C4-2B (cell line): ENCODE results near the gene CGB2.
A peak's percentile ranks its signal among the peaks of the same experiment; 100 is the strongest.
"Not testable (repeated sequence)": the region's sequence is repeated elsewhere in the genome, so short reads cannot be mapped to it uniquely, and the experiment has no call there.

Experiments
- H3K27ac ChIP-seq: fragments of 450-650 bp; 2 replicates; pipeline ENCODE4 v1.5.1; 2017
- ZFX ChIP-seq: fragments of 450-650 bp; IDR thresholded peaks from 2 replicates; pipeline ENCODE4 v1.6.1; 2017
- TF ChIP-seq, protein P1 (sequence below): fragments of 450-650 bp; conservative IDR thresholded peaks from 2 replicates; pipeline ENCODE4 v1.5.1; 2017; ENCODE audit warnings: mild to moderate bottlenecking

The CGB2 gene

DNA sequence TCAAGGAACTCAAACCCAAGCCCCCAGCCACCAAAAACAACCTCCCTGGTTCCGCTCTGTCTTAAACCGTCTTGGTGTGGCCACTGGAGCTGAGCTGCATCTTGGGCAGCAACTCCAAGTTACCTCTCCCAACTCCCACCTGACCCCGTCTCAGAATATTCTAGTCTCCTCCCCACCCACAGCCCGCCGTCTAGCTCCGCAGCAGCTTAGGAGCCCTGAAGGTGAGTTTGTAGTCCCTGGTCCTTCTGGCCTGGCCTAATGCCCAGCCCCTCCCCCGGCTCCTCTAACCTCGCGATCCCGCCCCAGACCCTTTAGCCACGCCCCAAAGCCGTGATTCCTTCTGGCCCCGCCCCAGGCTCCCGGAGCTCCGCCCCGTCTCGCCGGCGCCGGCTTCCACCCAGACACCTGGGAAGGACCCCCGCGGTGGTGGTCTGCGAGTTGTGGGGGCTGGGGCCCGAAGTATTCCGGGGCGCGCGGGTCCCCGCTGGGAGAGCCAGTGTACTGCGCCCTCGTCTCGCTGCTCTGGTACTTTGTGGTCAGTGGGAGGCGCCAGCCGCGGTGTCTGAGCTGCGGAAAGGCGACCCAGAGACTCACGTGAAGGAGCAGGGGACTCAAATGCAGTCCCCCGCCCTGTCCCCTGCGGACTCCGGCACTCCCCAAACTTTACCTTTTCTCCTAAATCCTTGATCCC lies 12.3 kb upstream of the CGB2 start:
- TF ChIP-seq, protein P1, sequence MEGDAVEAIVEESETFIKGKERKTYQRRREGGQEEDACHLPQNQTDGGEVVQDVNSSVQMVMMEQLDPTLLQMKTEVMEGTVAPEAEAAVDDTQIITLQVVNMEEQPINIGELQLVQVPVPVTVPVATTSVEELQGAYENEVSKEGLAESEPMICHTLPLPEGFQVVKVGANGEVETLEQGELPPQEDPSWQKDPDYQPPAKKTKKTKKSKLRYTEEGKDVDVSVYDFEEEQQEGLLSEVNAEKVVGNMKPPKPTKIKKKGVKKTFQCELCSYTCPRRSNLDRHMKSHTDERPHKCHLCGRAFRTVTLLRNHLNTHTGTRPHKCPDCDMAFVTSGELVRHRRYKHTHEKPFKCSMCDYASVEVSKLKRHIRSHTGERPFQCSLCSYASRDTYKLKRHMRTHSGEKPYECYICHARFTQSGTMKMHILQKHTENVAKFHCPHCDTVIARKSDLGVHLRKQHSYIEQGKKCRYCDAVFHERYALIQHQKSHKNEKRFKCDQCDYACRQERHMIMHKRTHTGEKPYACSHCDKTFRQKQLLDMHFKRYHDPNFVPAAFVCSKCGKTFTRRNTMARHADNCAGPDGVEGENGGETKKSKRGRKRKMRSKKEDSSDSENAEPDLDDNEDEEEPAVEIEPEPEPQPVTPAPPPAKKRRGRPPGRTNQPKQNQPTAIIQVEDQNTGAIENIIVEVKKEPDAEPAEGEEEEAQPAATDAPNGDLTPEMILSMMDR = no peak
- no peak for TF ChIP-seq ZFX
- H3K27ac ChIP-seq = no peak overlapping the region

DNA sequence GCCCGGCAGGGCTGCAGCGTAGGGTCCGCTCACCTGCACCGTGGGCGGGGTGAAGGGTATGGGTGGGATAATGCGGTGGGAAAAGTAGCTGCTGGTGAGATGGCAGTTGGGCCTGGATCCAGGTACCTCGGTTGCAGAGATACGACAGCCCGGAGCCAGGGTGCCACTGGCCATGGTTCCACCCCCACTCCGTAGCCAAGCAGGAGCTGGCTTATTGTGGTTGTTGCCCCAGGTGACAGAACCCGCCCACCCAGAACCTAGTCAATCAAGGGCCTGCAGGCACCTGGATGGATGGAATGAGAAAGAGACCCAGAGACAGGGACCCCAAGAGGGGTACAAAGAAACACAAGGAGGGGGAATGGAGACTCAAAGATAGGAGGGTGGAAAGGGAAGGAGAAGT lies 11.3 kb upstream of the CGB2 start:
- H3K27ac ChIP-seq = no peak overlapping the region
- TF ChIP-seq, protein P1 = no peak
- TF ChIP-seq ZFX = no peak

DNA sequence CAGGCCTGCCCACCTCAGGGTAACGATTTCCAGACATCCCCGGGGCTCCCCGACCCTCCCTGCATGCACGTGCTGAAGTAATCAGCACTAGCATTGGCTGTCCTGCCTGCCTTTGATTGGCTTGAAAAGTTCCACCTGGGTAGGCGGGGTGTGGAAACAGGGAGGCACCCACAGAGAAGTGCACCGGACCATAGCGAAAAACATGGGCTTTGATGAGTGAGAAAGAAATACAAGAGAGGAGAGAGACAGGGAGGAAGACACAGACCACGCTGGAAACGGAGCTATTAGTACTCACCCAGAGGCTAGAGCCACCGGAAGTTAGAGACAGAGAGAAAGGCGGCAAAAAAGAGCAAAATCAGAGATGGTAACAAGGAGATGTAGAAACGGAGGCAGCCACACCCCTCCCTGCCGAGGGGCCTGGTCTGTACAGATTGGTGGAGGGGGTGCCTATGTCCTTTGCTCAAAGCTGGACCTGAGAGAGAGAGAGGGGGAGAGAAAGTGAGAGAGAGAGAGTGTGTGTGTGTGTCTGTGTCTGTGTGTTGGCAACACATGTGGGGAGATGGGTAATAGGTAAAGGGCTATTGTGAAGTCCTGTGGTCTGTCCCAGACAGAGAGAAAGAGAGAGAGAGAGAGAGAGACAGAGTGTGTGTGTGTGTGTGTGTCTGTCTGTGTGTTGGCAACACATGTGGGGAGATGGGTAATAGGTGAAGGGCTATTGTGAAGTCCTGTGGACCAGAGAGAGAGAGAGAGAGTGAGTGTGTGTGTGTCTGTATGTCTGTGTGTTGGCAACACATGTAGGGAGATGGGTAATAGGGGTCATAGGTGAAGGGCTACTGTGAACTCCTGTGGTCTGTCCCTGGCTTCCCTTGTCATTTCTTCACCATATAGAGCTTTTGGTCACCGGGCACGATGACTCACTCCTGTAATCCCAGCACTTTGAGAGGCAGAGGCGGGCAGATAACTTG lies 10.5 kb upstream of the CGB2 start:
- no peak overlapping the region for H3K27ac ChIP-seq
- no peak for TF ChIP-seq ZFX
- TF ChIP-seq, protein P1 = no peak

DNA sequence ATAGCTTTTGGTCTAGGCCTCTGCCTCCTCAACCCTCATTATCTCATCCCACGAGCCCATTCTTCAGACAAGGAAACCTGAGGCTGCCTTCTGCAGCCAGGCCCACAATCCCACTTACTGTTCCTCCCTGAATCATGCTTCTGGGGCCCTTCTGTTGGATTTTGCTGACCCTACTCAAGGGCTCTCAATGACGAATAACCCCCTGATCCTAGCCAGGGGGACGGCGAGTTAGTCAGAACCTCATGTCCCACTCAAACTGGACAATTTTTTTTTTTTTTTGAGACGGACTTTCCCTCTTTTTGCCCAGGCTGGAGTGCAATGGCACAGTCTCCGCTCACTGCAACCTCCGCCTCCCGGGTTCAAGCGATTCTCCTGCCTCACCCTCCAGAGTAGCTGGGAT lies 9.6 kb upstream of the CGB2 start:
- H3K27ac ChIP-seq = no peak overlapping the region
- TF ChIP-seq ZFX = no peak

DNA sequence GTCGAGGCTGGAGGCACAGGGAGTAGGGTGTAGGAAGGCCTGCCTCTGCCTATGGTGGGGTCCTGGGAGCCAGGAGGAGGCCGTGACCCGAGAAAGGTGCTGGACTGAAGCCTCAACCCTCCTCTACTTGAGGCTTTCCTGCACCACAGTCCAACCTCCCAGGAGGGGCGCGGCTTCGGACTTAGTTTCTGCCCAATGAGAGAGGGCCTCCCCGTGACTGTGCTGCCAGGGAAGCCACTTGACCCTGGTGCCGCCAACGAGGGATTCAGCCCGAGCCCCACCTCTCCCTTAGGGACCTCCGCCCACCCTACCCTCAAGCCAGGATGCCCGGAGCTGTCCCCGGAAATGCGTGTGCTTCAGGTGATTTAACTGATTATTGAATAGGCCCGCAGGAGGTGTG lies 7.5 kb upstream of the CGB2 start, which contains the start of gene CGB3:
Gene CGB3 (minus strand): TSS at position 101 of the 400 bp plus-strand sequence. CDS start 362 bp downstream, outside the sequence.
- H3K27ac ChIP-seq = not testable (repeated sequence)

DNA sequence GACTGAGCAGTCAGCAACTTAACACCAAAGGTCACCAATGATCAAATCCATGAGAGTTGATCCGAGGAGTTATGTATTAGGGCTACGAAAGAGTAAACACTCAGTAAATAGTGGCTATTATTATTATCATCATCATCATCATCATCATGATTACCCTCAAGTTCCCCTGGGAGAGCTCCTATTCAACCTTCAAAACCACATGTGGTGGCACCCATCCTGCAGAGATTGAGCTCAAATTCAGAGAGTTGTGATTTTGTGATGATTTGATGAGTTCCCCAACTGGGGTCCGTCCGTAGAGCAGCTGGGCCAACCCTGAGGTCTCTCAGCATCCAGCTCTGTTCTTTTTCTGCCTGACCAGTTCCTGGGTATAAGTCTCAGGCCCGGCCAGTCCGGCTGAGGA lies 6.6 kb upstream of the CGB2 start:
- not testable (repeated sequence) for H3K27ac ChIP-seq

DNA sequence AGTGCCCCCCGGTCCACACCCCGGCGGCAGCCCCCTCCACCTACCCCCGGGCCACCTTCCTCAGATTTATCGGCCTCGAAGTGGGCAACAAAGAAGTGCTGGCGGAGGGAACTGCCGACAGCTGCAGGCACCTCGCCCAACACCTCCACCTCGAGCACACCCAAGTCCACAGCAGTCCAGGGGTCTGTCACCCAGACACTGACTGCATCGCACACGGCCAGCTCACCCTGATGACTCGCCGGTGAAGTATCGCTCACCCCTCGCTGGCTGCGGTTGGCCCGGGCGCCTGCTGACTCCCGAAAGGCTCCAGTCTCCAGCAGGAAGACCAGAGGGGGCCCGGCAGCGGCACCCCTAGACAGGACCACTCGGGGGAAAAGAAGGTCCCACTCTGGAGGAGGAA lies 6.1 kb upstream of the CGB2 start:
- H3K27ac ChIP-seq = not testable (repeated sequence)

DNA sequence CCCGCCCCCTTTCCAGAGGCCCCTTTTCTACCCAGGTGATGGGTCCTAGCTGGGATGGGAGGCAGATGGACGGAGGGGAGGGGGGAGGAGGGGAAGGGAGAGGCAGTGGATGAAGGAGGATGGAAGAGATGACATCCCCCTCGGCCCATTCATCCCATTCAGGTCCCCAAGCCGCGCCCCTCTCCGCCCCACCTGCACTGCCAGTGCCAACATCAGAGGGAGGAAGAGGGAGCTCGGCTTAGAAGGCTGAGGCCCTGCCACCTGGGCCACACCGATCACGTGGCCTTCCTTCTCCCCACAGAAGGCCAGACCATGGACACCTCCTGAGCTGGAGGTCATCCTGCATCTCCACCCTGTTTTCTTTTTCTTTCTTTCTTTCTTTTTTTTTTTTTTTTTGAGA lies 3.0 kb upstream of the CGB2 start:
- H3K27ac ChIP-seq = not testable (repeated sequence)

DNA sequence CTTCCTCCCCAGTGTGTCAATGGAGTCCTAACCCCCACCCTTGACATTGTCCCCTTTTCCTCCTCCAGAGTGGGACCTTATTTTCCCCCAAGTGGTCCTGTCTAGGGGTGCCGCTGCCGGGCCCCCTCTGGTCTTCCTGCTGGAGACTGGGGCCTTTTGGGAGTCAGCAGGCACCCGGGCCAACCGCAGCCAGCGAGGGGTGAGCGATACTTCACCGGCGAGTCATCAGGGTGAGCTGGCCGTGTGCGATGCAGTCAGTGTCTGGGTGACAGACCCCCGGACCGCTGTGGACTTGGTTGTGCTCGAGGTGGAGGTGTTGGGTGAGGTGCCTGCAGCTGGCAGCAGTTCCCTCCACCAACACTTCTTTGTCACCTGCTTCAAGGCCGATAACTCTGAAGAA lies 1.9 kb upstream of the CGB2 start:
- not testable (repeated sequence) for H3K27ac ChIP-seq

DNA sequence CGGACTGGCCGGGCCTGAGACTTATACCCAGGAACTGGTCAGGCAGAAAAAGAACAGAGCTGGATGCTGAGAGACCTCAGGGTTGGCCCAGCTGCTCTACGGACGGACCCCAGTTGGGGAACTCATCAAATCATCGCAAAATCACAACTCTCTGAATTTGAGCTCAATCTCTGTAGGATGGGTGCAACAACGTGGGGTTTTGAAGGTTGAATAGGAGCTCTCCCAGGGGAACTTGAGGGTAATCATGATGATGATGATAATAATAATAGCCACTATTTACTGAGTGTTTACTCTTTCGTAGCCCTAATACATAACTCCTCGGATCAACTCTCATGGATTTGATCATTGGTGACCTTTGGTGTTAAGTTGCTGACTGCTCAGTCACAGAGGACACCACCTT lies 1.4 kb upstream of the CGB2 start:
- not testable (repeated sequence) for H3K27ac ChIP-seq

DNA sequence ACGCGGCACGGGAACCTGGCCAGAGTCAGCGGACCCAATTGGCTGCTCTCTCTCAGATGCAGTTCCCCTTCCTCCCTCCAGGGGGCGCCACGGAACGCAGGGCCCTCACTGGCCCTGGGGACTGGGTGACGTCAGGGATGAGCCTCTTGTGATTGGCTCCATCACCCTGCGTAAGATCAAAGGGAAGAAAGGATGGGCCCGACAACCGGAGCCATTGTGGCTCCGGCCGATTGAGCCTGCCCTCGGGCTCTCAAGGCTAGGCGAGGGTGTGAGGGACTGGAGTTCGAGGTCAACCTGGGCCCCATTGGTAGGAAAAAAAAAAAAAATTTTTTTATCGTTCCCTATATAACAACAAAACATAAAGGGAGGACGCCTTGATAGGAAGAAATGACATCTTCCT lies 5.1 kb downstream of the CGB2 start, which contains the start of gene CGB1:
Gene CGB1 (minus strand): TSS at position 81 of the 400 bp plus-strand sequence. CDS start 184 bp downstream, outside the sequence.
- TF ChIP-seq, protein P1 = peak; percentile 46
- H3K27ac ChIP-seq = not testable (repeated sequence)

DNA sequence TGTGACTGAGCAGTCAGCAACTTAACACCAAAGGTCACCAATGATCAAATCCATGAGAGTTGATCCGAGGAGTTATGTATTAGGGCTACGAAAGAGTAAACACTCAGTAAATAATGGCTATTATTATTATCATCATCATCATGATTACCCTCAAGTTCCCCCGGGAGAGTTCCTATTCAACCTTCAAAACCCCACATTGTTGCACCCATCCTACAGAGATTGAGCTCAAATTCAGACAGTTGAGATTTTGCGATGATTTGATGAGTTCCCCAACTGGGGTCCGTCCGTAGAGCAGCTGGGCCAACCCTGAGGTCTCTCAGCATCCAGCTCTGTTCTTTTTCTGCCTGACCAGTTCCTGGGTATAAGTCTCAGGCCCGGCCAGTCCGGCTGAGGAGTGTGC lies 6.4 kb downstream of the CGB2 start:
- H3K27ac ChIP-seq = not testable (repeated sequence)

DNA sequence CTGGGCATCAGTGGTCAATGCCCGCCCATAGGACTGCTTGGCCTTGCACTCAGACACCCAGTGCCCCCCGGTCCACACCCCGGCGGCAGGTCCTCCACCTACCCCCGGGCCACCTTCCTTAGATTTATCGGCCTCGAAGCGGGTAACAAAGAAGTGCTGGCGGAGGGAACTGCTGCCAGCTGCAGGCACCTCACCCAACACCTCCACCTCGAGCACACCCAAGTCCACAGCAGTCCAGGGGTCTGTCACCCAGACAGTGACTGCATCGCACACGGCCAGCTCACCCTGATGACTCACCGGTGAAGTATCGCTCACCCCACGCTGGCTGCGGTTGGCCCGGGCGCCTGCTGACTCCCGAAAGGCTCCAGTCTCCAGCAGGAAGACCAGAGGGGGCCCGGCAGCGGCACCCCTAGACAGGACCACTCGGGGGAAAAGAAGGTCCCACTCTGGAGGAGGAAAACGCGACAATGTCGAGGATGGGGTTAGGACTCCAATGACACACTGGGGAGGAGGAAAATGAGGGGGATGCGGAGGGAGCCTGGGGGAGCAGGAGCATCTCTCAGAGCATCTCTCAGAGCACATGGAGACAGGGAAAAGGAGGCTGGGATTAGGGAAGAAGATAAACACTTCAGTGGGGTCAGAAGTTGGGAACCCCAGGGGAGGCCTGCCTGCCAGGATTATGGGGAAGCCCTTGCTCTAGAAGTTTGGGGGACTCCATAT lies 7.0 kb downstream of the CGB2 start:
- not testable (repeated sequence) for H3K27ac ChIP-seq

DNA sequence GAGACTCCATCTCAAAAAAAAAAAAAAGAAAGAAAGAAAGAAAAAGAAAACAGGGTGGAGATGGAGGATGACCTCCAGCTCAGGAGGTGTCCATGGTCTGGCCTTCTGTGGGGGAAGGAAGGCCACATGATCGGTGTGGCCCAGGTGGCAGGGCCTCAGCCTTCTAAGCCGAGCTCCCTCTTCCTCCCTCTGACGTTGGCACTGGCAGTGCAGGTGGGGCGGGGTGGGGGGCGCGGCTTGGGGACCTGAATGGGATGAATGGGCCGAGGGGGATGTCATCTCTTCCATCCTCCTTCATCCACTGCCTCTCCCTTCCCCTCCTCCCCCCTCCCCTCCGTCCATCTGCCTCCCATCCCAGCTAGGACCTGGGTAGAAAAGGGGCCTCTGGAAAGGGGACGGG lies 8.0 kb downstream of the CGB2 start:
- not testable (repeated sequence) for H3K27ac ChIP-seq
